ENCODE data around the gene SESN1.
A peak's percentile ranks its signal among the peaks of the same experiment; 100 is the strongest.
"Not testable (repeated sequence)": the region's sequence is repeated elsewhere in the genome, so short reads cannot be mapped to it uniquely, and the experiment has no call there.

Gene SESN1

GRCh38 chr6:109094416-109095035 lies at the start of gene SESN1:
Gene SESN1, minus strand, starts transcription at chr6:109094846. Its CDS starts 773 bp downstream, at chr6:109094073.
- DNase-seq (ENCODE audit: low spot score), result peak; percentile 80

- no peak for DNase-seq (ENCODE audit: low spot score)
Measured at GRCh38 chr6:109143191-109143590, 48.5 kb upstream of the SESN1 start.

- not testable (repeated sequence) for DNase-seq (ENCODE audit: low spot score)
Measured at GRCh38 chr6:109142067-109142466, 47.4 kb upstream of the SESN1 start.

GRCh38 chr6:109139109-109139508 lies 44.5 kb upstream of the SESN1 start:
- no peak for DNase-seq (ENCODE audit: low spot score)

- DNase-seq (ENCODE audit: low spot score), result not testable (repeated sequence)
Measured at GRCh38 chr6:109136530-109136929, 41.9 kb upstream of the SESN1 start.

- not testable (repeated sequence) for DNase-seq (ENCODE audit: low spot score)
Measured at GRCh38 chr6:109136039-109136438, 41.4 kb upstream of the SESN1 start.

GRCh38 chr6:109135600-109135999 lies 41.0 kb upstream of the SESN1 start:
- DNase-seq (ENCODE audit: low spot score), result not testable (repeated sequence)

GRCh38 chr6:109130065-109130464 lies 35.4 kb upstream of the SESN1 start:
- no peak for DNase-seq (ENCODE audit: low spot score)

- DNase-seq (ENCODE audit: low spot score), result no peak
Measured at GRCh38 chr6:109125504-109125903, 30.9 kb upstream of the SESN1 start.

- DNase-seq (ENCODE audit: low spot score), result no peak
Measured at GRCh38 chr6:109124219-109124618, 29.6 kb upstream of the SESN1 start.

GRCh38 chr6:109121411-109121810 lies 26.8 kb upstream of the SESN1 start:
- DNase-seq (ENCODE audit: low spot score), result no peak

- no peak for DNase-seq (ENCODE audit: low spot score)
Measured at GRCh38 chr6:109118871-109119354, 24.3 kb upstream of the SESN1 start.

- DNase-seq (ENCODE audit: low spot score), result no peak
Measured at GRCh38 chr6:109118337-109118736, 23.7 kb upstream of the SESN1 start.

- DNase-seq (ENCODE audit: low spot score), result peak; percentile 48
Measured at GRCh38 chr6:109117346-109118035, 22.8 kb upstream of the SESN1 start.

- not testable (repeated sequence) for DNase-seq (ENCODE audit: low spot score)
Measured at GRCh38 chr6:109112663-109113062, 18.0 kb upstream of the SESN1 start.

- not testable (repeated sequence) for DNase-seq (ENCODE audit: low spot score)
Measured at GRCh38 chr6:109109663-109110062, 15.0 kb upstream of the SESN1 start.

GRCh38 chr6:109105681-109106080 lies 11.0 kb upstream of the SESN1 start:
- DNase-seq (ENCODE audit: low spot score), result no peak

- DNase-seq (ENCODE audit: low spot score), result no peak
Measured at GRCh38 chr6:109104512-109104911, 9.9 kb upstream of the SESN1 start.

GRCh38 chr6:109103942-109104341 lies 9.3 kb upstream of the SESN1 start:
- DNase-seq (ENCODE audit: low spot score), result no peak

- DNase-seq (ENCODE audit: low spot score), result no peak
Measured at GRCh38 chr6:109102762-109103161, 8.1 kb upstream of the SESN1 start.

GRCh38 chr6:109097661-109098060 lies 3.0 kb upstream of the SESN1 start:
- DNase-seq (ENCODE audit: low spot score), result no peak

- DNase-seq (ENCODE audit: low spot score), result no peak
Measured at GRCh38 chr6:109096208-109096607, 1.6 kb upstream of the SESN1 start.

GRCh38 chr6:109095835-109096084 lies 1.1 kb upstream of the SESN1 start:
- DNase-seq (ENCODE audit: low spot score), result no peak
